Measurements from ENCODE around the gene TRMT2A.
"Not testable (repeated sequence)": the region's sequence is repeated elsewhere in the genome, so short reads cannot be mapped to it uniquely, and the experiment has no call there.

The TRMT2A gene

GRCh38 chr22:20068640-20069039, 48.4 kb downstream of the TRMT2A start:
- H3K27ac ChIP-seq: no peak overlapping the region
- no peak for TF ChIP-seq CTCF (conservative IDR thresholded peaks at IDR 0.05)

- not testable (repeated sequence) for H3K27ac ChIP-seq
Measured at GRCh38 chr22:20067384-20067682, 49.7 kb downstream of the TRMT2A start.

- H3K27ac ChIP-seq: no peak overlapping the region
- no peak for TF ChIP-seq CTCF (conservative IDR thresholded peaks at IDR 0.05)
Measured at GRCh38 chr22:20066617-20067383, 50.2 kb downstream of the TRMT2A start.

- TF ChIP-seq CTCF (conservative IDR thresholded peaks at IDR 0.05): no peak
- no peak overlapping the region for H3K27ac ChIP-seq
Measured at GRCh38 chr22:20065896-20066616, 51.0 kb downstream of the TRMT2A start.

GRCh38 chr22:20064545-20065262, 52.3 kb downstream of the TRMT2A start:
- H3K27ac ChIP-seq: no peak overlapping the region
- no peak for TF ChIP-seq CTCF (conservative IDR thresholded peaks at IDR 0.05)

- no peak overlapping the region for H3K27ac ChIP-seq
- no peak for TF ChIP-seq CTCF (conservative IDR thresholded peaks at IDR 0.05)
Measured at GRCh38 chr22:20064140-20064480, 52.9 kb downstream of the TRMT2A start.

- TF ChIP-seq CTCF (conservative IDR thresholded peaks at IDR 0.05): no peak
- no peak overlapping the region for H3K27ac ChIP-seq
Measured at GRCh38 chr22:20063271-20064139, 53.5 kb downstream of the TRMT2A start.
